PFSK-1 (cell line): Measurements from ENCODE around the gene FSTL1.

Source experiments
- FOXP2 ChIP-seq: optimal IDR thresholded peaks from 2 replicates; pipeline ENCODE3; 2011; ENCODE audit warnings: borderline replicate concordance, control low read depth, inconsistent platforms; ENCODE audit not compliant: insufficient read depth; ENCODE audit errors: extremely low read length, extremely low read depth
- POLR2AphosphoS5 ChIP-seq: IDR thresholded peaks from 2 replicates; pipeline ENCODE4 v1.6.1; 2012; ENCODE audit warnings: low read depth, mild to moderate bottlenecking, control low read depth, low read length, moderate library complexity
- REST ChIP-seq, 2 experiments: IDR thresholded peaks; 2 replicates each; pipeline versions ENCODE4 v1.6.1 to v1.8.0; 2011 to 2012; ENCODE audit warnings: low read depth in 2 of 2, low read length in 2 of 2, control low read depth in 1 of 2, inconsistent platforms in 1 of 2, mild to moderate bottlenecking in 1 of 2, moderate library complexity in 1 of 2; ENCODE audit not compliant: insufficient read depth in 1 of 2
- TAF1 ChIP-seq: IDR thresholded peaks from 2 replicates; pipeline ENCODE4 v1.6.1; 2012; ENCODE audit warnings: low read length, control low read depth, borderline replicate concordance; ENCODE audit not compliant: insufficient read depth

DNA sequence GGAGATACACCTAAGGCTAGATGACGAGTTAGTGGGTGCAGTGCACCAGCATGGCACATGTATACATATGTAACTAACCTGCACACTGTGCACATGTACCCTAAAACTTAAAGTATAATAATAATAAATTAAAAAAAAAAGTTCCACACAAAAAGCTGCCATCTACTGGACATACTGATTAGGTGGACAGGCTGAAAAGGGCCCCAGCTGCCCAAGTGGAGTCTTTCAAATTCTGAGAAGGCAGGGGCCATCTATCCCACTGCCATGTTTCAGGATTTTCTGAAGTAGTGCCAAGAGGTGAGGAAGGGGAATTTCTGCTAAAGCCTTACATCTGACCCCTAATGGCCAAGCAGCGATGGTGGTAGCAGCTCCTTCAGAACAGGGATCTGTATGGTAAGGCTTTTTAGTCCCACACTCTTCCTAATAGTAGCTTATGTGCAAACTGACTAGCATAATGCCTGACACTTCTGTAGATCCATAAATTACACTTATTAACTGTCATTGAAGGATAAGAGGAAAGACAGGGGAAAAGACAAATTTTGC, 7.7 kb downstream of the FSTL1 start:
- TF ChIP-seq REST (IDR thresholded peaks at IDR 0.05; ENCODE audit: insufficient read depth in 1 of 2, low read depth in 2 of 2, low read length in 2 of 2) (no peak), POLR2AphosphoS5 (no peak), TAF1 (no peak), FOXP2 (no peak)
